Skin of body (tissue), 2 donors: ENCODE results near the gene HPS1. TPM values are rescaled to one million over a fixed set of nuclear protein-coding genes. Genes with fewer than 3 reads are reported as not detected.

Experiments
- DNase-seq: peaks from one replicate; lab custom pipeline; 2025; lab: John Stamatoyannopoulos, UW
- total RNA-seq: library from RNA; depleted of rRNA; stranded (reverse); fragments of >200 nt; gene quantifications from one replicate; pipeline ENCODE4 v1.2.3, GENCODE V29; 2014

The HPS1 gene
- total RNA-seq, 1 donor from 2014 or later, result 16.8 TPM

DNA sequence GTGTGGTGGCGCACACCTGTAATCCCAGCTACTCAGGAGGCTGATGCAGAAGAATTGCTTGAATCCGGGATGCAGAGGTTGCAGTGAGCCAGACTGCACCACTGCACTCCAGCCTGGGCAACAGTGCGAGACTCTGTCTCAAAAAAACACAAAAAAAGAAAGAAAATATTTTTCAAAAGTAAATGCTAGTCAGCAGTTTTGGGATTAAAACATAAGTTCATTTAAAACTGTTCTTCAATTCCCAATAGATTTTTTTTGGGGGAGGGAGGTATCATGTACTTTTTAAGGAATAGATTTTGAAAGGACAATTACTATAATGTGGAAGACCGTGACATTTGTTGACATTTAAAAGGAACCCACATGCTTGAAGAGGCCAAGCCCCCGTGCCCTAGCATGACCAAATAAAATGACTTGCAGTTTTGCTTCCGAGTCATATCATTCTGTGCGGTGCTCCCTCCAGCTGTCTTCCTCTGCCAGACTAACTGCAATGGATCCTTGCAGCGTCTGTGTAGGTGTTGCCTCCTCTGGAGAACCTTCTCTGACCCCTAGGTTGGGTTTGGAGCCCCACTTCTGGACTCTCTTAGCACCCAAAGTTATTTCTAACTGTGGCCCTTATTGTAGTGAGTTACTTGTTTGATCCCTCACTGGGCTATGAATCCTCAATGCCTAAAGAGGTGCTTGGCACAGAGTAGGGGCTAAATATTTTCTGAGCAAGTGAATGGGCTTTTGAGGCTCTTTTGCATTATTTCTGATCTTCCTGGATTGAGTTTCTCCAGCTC is 17.4 kb upstream of the HPS1 start:
- no peak for DNase-seq

- DNase-seq, result no peak
Measured at GRCh38 chr10:98463016-98463415, 16.3 kb upstream of the HPS1 start.

GRCh38 chr10:98461500-98461842 is 14.7 kb upstream of the HPS1 start:
- DNase-seq, result no peak

DNA sequence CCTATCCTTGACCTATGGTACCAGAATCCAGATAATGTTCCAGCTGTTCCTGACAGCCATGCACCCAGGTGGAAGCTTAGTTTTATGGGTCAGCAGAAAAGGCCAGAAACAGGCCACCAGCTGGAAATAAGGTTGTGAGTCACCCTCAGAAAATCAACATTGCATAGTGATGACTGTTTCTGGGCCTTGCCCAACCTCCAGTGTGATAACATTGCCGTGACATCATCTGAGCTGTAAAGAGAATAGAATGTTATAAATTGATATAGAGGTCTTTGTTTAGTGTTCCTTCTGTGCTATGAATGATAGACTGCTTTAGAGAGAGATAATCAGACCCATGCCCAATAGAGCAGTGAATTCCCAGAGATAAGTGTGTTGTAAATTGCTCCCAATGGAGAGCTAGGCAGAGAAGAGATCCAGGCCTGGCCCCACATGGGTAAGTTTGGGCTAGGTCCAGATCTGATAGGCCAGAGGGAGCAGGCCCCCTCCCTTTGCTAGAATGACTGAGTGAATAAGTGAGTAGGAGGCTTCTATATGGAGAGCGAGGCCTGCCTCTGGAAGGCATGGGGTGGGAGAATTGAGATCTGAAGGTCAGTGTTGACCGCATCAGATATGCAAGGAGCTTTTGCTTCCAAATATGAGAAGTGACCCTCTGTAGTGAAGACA is 14.2 kb upstream of the HPS1 start:
- DNase-seq, result peak; percentile 32

DNA sequence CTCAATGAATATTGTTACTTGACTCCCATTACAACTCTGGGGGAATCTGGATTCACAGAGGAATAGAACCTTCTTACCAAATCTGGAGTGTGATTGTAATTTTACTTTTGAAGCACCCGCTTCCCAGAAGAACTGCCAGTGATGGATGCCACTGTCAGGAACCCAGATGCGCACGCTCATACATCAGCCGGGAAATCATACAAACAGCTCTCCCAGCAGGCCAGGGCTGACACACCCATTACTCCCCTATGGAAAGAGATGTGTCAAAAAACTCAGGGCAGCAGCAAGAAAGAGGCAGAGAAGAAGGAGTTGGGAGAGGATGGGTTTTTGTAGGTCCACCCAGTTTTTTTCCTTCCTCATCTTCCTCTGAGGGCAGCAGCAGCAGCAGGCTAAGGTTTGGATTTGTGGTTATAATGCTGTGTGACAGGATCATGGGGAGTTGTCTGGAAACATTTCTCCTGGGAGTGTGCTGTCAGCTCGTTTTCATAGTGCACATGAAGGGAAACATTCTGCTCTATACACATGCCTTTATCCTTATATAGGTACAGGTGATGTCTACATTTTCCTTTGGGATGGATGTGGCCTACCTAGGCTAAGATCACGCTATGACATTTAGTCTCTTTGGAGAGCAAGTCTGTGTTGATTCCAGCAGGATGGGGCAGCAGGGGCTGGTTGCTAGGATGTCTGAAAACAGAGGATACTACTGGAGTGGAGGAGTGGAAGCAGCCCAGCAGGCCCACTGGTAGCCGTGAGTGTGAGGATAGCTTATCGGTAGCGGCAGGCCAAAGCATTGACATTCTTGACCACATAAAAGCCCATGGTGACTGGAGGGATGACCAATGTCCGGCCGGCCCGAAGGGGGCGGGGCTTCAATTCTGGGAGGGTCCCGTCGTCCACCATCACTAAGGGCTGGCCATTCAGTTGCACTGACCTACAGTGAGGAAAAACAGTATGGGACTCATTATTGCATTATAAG is 12.4 kb upstream of the HPS1 start:
- DNase-seq, result no peak

GRCh38 chr10:98457721-98458120 is 11.0 kb upstream of the HPS1 start:
- DNase-seq, result no peak

DNA sequence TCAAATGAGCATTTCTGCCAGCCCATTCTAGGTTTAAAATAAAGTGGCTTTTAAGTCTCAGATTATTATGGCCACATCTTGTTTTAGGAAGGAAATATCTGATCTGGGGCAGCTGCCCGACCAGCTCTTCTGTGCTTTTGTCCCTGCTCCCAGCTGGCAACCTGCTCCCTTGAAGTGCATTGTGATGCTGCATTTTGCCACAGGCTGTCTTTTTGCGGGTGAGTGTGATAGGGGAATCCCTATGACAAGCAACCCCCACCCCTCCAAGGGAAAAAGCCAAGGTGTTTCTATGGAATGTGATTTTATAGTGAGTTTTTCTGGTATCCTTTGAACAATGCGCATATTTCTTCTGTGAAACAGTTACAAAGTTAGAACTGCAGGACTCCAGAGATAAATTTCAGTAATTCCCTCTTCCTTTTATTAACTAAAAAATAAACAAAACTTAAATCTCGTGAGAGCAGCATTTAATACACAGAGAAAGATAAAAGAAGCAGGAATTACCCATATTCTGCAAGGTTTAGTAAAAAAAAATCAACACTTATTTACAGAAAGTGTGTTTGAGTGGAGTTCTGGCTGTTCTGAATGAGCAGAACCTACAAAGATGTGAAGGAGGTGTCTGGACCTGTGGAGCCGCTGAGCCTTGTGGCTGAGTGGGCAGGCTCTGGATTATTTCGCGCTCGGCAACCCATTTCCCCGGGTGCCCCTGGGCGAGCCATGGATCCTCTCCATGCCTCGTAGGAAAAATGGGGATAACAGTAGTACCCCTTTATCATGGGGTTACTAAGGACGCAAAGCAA is 10.1 kb upstream of the HPS1 start:
- DNase-seq, result no peak

DNA sequence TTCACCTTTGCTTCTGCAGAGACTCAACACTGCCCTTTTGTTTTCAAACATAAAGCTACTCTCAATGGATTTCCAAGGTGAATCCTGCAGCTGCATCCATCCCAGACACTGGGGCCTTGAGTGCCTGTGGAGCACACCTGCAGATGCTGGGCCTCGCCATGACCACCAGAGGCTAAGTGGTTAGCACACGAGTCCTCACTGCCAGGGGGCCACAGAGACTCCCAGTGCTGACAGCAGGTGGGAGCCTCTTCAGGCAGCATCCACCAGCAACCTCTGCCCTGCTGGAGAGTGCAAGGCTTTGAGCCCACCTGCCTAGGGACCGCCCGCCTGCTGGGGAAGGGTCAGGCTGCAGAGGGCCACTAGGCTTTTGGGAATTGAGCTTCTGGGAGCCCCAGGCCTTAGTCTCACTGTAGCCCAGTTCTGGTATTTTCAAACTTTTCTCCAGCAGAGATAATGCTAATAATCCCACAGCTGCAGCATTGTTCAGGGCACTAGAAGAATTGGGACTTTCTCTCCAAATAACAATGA is 9.4 kb upstream of the HPS1 start:
- no peak for DNase-seq

DNA sequence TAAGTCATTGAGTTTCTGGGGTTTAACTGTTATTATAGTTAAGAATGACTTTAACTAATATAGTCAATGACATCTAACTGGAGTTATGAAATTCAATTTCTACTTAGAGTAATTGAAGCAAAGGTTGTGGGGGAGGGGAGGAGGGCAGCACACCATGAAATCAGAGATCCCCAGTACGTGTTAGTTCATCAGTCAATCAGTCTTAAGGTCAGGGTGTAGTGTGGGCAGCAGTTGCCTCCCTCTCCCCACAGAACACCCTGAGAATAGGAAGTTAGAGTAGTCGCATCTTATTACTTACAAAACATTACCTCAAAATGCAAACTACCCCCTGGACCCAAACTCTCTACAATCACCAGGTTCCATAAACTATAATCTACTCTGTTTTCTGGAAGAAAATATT is 7.0 kb upstream of the HPS1 start:
- no peak for DNase-seq

DNA sequence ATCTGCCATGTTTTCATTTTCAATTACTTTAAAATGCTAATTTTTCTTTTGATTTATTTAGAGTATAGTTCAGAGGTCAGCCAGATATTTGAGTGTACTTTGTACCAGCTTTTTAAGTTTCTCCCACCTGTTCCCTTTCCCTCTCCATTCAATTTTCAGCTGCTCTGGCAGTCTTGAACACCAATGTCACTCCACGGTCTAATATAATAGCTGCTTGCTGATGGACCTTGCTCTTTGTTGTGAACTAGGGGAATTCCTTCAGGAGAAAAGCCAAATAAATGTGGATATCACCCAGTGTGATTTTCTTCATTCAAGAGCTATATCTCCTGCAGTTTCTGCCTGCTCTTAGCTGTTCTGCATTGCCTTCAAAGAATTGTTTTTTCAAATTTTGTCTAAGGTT is 3.9 kb upstream of the HPS1 start:
- DNase-seq, result no peak

DNA sequence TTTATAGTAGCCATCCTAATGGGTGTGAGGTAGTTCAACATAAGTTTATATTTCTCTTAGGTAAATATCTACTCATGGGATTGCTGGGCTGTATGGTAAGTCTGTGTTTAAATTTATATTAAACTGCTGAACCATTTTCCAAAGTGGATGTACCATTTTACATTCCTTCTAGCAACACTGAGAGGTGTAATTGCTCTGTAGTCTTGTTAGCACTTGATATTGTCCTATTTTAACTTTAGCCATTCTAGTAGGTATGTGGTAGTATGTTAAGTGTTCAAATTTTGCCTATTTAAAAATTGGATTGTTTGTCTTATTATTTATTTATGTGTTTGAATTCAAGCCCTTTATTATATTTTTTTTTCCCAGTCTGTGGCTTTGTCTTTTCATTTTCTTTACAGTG is 2.6 kb upstream of the HPS1 start:
- DNase-seq, result no peak

GRCh38 chr10:98446151-98446660 is 529 bp downstream of the HPS1 start:
- no peak for DNase-seq

DNA sequence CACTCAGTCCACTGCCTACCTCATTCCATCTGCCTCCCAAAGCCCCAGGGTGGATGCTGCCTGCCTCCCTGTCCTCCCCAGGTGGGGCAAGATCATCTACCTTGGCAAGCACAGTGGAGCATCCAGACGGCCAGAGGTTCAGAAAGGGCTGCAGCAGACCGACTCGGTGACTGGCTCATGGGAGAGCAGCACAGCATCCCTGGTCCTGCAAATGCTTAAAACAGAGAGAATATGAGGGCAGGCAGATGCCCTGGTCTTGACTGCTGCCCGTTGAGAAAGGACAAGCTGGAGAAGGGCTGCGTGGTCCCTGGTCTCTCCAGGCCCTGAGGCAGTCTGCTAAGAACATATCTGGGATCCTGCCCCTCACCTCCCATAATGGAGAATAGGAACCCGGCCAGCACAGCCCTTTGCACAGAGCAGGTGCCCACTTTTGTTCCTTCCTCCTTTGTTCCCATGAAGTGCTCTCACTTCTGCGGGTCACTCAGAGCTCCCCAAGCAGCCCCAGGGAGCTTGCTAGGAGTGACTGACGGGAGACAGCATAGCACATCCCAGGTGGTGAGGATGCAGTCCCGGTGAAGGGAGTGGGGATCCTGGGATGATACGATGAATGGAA is 1.4 kb downstream of the HPS1 start:
- DNase-seq, result no peak

- no peak for DNase-seq
Measured at GRCh38 chr10:98444314-98445006, 2.3 kb downstream of the HPS1 start.

- no peak for DNase-seq
Measured at GRCh38 chr10:98438715-98439114, 8.0 kb downstream of the HPS1 start.

GRCh38 chr10:98436704-98437103 is 10.0 kb downstream of the HPS1 start:
- no peak for DNase-seq

DNA sequence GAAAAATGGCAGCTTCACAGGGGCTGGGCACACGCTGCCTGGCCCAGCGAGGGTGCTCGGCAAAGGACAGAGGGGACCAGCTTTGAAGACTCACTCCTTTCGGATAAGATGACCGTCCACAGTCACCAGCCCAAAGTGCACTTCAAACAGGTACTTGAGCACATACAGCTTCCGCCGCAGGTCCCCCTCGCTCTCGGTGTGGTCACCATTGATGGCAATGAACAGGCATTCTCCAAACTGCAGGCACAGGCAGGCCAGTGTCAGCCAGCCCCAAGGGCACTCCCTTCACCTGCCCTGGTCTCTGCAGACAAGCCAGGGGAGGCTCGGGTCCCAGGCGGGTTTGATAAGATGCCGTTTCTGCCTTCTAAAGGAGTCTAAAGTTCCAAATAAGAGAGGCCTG is 11.6 kb downstream of the HPS1 start:
- no peak for DNase-seq

DNA sequence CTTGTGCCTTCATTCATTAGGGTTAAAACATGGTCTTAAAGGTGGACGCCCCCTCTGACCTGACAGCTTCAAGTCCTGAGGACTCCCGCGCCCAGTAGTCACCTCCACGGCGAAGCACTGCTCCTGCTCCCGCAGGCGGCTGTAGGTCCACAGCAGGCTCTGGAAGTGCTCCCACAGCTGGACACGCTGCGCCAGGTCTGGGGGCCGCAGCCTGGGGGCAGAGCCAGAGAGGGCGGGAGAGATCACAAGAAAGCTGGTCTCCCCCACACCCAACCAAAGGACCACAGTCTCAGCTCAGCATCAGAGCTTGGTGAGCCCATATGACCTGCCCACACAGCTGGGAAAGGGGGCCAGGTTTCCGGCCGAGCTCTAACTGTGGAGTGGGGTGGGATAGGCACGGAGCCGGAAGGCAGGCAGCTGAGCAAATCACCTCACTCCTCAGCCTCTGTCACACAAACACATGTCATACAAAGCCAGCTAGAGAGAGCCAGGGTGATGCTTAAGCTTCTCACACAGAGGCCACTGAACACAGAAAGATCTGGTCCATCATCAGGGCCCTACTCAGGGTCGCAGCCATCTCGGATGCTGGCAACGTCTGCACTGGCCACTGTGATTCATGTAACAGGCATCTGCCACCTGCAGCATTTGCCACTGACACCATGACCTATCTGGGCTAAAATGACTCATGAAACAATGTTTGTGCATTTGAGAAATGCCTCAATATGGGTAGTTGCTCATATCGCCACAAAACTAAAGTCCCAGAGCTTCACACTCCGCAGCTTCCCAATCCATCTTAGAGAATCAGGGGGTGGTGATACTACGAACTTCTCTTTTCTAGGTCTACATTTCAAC is 12.6 kb downstream of the HPS1 start:
- DNase-seq, result no peak

- DNase-seq, result no peak
Measured at GRCh38 chr10:98433371-98433770, 13.4 kb downstream of the HPS1 start.
